A549 treated with GW870086 at 1 μM for 4 hours (cell line): ENCODE measurements around the gene ATAT1. TPM values are rescaled to one million over a fixed set of nuclear protein-coding genes. Genes with fewer than 3 reads are reported as not detected.

Experiments used
- total RNA-seq: library from RNA; stranded (reverse); fragments of 200-300 nt; extraction: Qiagen RNA extraction; gene quantifications from 5 replicates; pipeline ENCODE4 v1.2.3, GENCODE V29; 2022; ENCODE audit warnings: low read depth

ATAT1 gene
- 4.4 to 6.1 TPM (median 5.5 TPM) in 5 replicates for total RNA-seq

GRCh38 chr6:30626484-30627366 lies at the start of gene ATAT1:
TSS of gene ATAT1 (plus strand) at chr6:30626874.

GRCh38 chr6:30616811-30617564 lies 9.7 kb upstream of the ATAT1 start, which contains the start of gene PPP1R10:
TSS of gene PPP1R10 (minus strand) at chr6:30617243. CDS start at chr6:30609944, 7,299 bp downstream.

DNA sequence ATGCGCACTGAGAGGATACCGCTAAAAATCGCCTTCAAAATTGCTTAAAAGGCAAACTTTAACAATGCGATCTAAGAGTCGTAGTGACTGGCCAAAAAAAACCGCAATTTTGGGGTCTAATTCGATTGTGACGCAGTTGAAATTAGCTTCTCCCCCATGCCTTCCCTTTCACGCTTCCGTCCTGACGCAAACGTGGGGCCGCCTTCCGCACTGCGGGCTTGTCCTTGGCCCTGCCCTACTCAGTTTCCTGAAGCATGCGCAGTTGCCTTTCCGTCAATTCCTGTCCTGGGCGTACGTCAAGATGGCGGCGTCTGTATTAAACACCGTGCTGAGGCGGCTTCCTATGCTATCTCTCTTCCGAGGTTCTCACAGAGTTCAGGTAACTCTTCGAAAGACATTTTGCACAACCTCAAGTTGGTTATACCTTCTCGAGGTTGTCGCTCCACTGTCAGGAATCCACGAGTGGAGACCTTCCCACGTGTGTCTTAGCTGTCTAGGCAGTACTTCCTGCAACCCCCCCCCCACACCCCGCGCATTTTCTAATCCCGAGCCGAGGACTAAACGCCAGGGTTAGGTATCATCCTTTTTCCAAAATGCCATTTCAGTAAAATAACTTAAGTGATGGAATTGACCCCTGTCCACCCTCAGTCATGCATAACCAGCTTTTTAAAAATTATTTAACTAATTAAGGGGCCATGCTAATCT lies 9.0 kb upstream of the ATAT1 start, which contains the start of gene MRPS18B:
TSS of gene MRPS18B (plus strand) at position 276 of the 705 bp plus-strand sequence. CDS start at position 302, 26 bp downstream.

GRCh38 chr6:30646450-30647241 lies 20.0 kb downstream of the ATAT1 start, which contains the start of gene C6orf136:
TSS of gene C6orf136 (plus strand) at chr6:30647133. CDS start at chr6:30647232, 99 bp downstream.

GRCh38 chr6:30672445-30673253 lies 46.0 kb downstream of the ATAT1 start, which contains the start of gene DHX16:
TSS of gene DHX16 (minus strand) at chr6:30673006. CDS start at chr6:30672841, 165 bp downstream.

GRCh38 chr6:30686009-30686907 lies 59.6 kb downstream of the ATAT1 start, which contains the start of gene PPP1R18:
TSS of gene PPP1R18 (minus strand) at chr6:30686645. CDS start at chr6:30686018, 627 bp downstream.

DNA sequence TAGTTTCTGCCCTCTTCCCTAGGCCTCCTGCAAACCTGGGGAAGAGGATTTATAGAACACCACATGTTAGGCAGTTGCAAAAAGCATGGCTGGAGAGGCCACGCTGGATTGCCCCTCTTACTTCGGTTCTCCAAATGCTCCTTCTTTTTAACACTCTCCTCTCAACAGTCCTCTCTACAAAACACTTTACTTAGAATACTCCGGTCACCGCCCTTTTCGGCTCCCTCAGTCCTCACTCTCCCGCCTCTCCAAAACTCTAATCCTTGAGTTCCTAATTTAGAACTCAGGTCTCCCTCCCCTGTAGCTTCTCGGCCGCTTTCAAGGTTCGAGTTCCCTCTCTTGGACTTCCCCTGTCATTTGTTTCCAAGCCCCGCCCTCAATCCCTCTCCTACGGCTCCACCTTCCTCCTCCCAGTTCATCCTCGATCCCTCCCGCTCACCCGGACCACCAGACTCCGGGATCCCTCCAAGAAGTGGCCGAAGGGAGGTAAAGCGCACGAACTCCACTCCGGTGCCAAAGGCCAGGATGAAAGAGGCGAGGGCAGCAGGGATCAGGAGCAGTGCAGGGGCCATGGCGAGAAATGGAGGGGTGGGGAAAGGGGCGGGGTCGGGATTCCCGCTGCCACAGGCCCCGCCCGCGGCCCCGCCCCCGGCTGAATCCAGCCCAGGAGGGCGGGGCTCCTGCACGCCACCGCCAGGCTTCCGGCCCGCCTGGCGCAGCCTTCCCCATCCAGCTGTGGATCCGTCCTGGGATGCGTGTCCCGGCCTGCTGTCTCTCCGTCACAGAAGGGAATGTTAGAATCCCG lies 63.9 kb downstream of the ATAT1 start, which contains the start of gene NRM:
TSS of gene NRM (minus strand) at position 582 of the 805 bp plus-strand sequence. CDS start at position 572, 10 bp downstream.

Other genes starting within 250 kb of the ATAT1 start
- gene HLA-E, start 137.4 kb upstream of the ATAT1 start, total RNA-seq = 60.5 to 67.0 TPM (median 61.0 TPM) in 5 replicates
- gene GNL1, start 70.4 kb upstream of the ATAT1 start, total RNA-seq = 26.4 to 35.9 TPM (median 35.3 TPM) in 5 replicates
- 15.3 to 16.8 TPM (median 16.2 TPM) in 5 replicates for gene PRR3, start 69.6 kb upstream of the ATAT1 start, total RNA-seq
- gene ABCF1, start 55.4 kb upstream of the ATAT1 start, total RNA-seq = 46.8 to 53.5 TPM (median 48.8 TPM) in 5 replicates
- gene PPP1R10, start 9.6 kb upstream of the ATAT1 start, total RNA-seq = 28.2 to 45.7 TPM (median 30.2 TPM) in 5 replicates
- gene MRPS18B, start 9.0 kb upstream of the ATAT1 start, total RNA-seq = 68.5 to 99.0 TPM (median 70.9 TPM) in 5 replicates
- 9.9 to 15.6 TPM (median 13.1 TPM) in 5 replicates for gene C6orf136, start 20.3 kb downstream of the ATAT1 start, total RNA-seq
- 25.2 to 28.6 TPM (median 27.3 TPM) in 5 replicates for gene DHX16, start 46.1 kb downstream of the ATAT1 start, total RNA-seq
- gene PPP1R18, start 59.8 kb downstream of the ATAT1 start, total RNA-seq = 41.1 to 45.8 TPM (median 42.7 TPM) in 5 replicates
- gene NRM, start 64.1 kb downstream of the ATAT1 start, total RNA-seq = 20.5 to 30.6 TPM (median 26.1 TPM) in 5 replicates
- 14.8 to 21.4 TPM (median 16.4 TPM) in 5 replicates for gene MDC1, start 90.4 kb downstream of the ATAT1 start, total RNA-seq
- gene TUBB, start 93.5 kb downstream of the ATAT1 start, total RNA-seq = 773 to 946 TPM (median 885 TPM) in 5 replicates
- 79.1 to 93.4 TPM (median 90.3 TPM) in 5 replicates for gene FLOT1, start 115.8 kb downstream of the ATAT1 start, total RNA-seq
- gene IER3, start 117.7 kb downstream of the ATAT1 start, total RNA-seq = 66.7 to 100 TPM (median 95.1 TPM) in 5 replicates